HCT116 (cell line): Measurements from ENCODE around the gene CHST15. TPM values are rescaled to one million over a fixed set of nuclear protein-coding genes. Genes with fewer than 3 reads are reported as not detected.

Experiments used
- ATAC-seq: fragments of 200-7000 bp; cut with Tn5 transposase; 2 replicates; pipeline ENCODE4 v1.9.1; 2020; ENCODE audit warnings: mild to moderate bottlenecking, moderate library complexity
- BruUV-seq: library from RNA; stranded (reverse); fragments of 400-500 nt; replicated peaks from 2 replicates; lab custom pipeline; 2021; lab: Mats Ljungman, UMichigan
- CTCF ChIA-PET: fragments of 300-600 bp; sonication (Branson Sonifier 250); formaldehyde crosslinking; loops from one replicate; lab custom pipeline; 2021; ENCODE audit warnings: antibody characterized with exemption; lab: Charles Lee
- POLR2A ChIA-PET: fragments of 300-600, 350-600 bp; sonication (Branson Sonifier 250); formaldehyde crosslinking; loops from one replicate; lab custom pipeline; 2021; ENCODE audit warnings: antibody characterized with exemption; lab: Charles Lee
- RAD21 ChIA-PET, 2 experiments: fragments of 300-600 bp; sonication (Branson Sonifier 250); formaldehyde crosslinking; loops; one replicate each; lab custom pipeline; 2023; ENCODE audit warnings: low total read pairs in 2 of 2; ENCODE audit not compliant: uncharacterized antibody in 2 of 2, unreplicated experiment in 2 of 2, low non-redundant PET in 1 of 2; lab: Charles Lee
- DNase-seq: peaks from one replicate; pipeline ENCODE4 v3.0.0-alpha.2; 2010; ENCODE audit warnings: low read depth, low spot score
- H2AFZ ChIP-seq: fragments of 200-600 bp; shearing (Covaris generic), sonication (generic); 2 replicates; pipeline ENCODE4 v1.6.1; 2017; ENCODE audit warnings: low read depth, mixed run types, mixed read lengths, antibody characterized with exemption, low read length; ENCODE audit not compliant: poor library complexity, severe bottlenecking
- H3K27ac ChIP-seq: 2 replicates; pipeline ENCODE4 v1.5.1; 2012; ENCODE audit warnings: low read depth, low read length
- H3K27me3 ChIP-seq: fragments of 200-600 bp; sonication (generic); 2 replicates; pipeline ENCODE4 v1.6.1; 2016; ENCODE audit warnings: mixed run types, low read length, mixed read lengths; ENCODE audit not compliant: insufficient read depth
- H3K36me3 ChIP-seq, 2 experiments: fragments of 200-500 bp in 1 of 2; fragments of 200-600 bp in 1 of 2; sonication (Bioruptor generic) in 1 of 2; sonication (generic) in 1 of 2; 2 replicates each; pipeline versions ENCODE4 v1.5.1 to v1.6.1; 2014 to 2016; ENCODE audit warnings: low read length in 2 of 2, inconsistent platforms in 1 of 2, mixed read lengths in 1 of 2, mixed run types in 1 of 2; ENCODE audit not compliant: insufficient read depth in 2 of 2, control insufficient read depth in 1 of 2
- H3K4me1 ChIP-seq, 2 experiments: fragments of 200-600 bp in 1 of 2; sonication (generic) in 1 of 2; 2 replicates each; pipeline versions ENCODE4 v1.5.1 to v1.6.1; 2012 to 2017; ENCODE audit warnings: low read length in 2 of 2, inconsistent platforms in 1 of 2, mild to moderate bottlenecking in 1 of 2, mixed read lengths in 1 of 2, mixed run types in 1 of 2, moderate library complexity in 1 of 2; ENCODE audit not compliant: insufficient read depth in 2 of 2, control insufficient read depth in 1 of 2
- H3K4me2 ChIP-seq: fragments of 200-600 bp; sonication (generic); 2 replicates; pipeline ENCODE4 v1.6.1; 2017; ENCODE audit warnings: mixed run types, low read length, mixed read lengths
- H3K4me3 ChIP-seq, 2 experiments: fragments of 200-600 bp in 1 of 2; sonication (generic) in 1 of 2; replicated peaks in 1 of 2; 2 replicates each; pipeline ENCODE4 v1.5.1; 2011 to 2016; ENCODE audit warnings: low read length in 2 of 2, control low read depth in 1 of 2, low read depth in 1 of 2, mild to moderate bottlenecking in 1 of 2, mixed read lengths in 1 of 2, mixed run types in 1 of 2
- H3K79me2 ChIP-seq: fragments of 200-600 bp; sonication (generic); 2 replicates; pipeline ENCODE4 v1.6.1; 2017; ENCODE audit warnings: mild to moderate bottlenecking, mixed run types, low read length, moderate library complexity, mixed read lengths; ENCODE audit not compliant: insufficient read depth
- H3K9ac ChIP-seq: fragments of 200-600 bp; sonication (generic); 2 replicates; pipeline ENCODE4 v1.6.1; 2016; ENCODE audit warnings: low read length, mixed read lengths
- H3K9me2 ChIP-seq: fragments of 200-600 bp; sonication (generic), shearing (Covaris generic); 2 replicates; pipeline ENCODE4 v1.6.1; 2017; ENCODE audit warnings: mixed run types, mild to moderate bottlenecking, moderate library complexity; ENCODE audit not compliant: insufficient read depth
- H3K9me3 ChIP-seq, 2 experiments: fragments of 200-500 bp in 1 of 2; fragments of 200-600 bp in 1 of 2; sonication (Bioruptor generic) in 1 of 2; sonication (generic) in 1 of 2; 2 replicates each; pipeline ENCODE4 v1.6.1; 2014 to 2017; ENCODE audit warnings: low read length in 2 of 2, mixed read lengths in 2 of 2, inconsistent platforms in 1 of 2, low read depth in 1 of 2, mild to moderate bottlenecking in 1 of 2, mixed run types in 1 of 2, moderate library complexity in 1 of 2; ENCODE audit not compliant: control insufficient read depth in 1 of 2, insufficient read depth in 1 of 2
- H4K20me1 ChIP-seq: fragments of 200-600 bp; sonication (generic), shearing (Covaris generic); 2 replicates; pipeline ENCODE4 v1.6.1; 2017; ENCODE audit warnings: mixed run types, mild to moderate bottlenecking, moderate library complexity; ENCODE audit not compliant: insufficient read depth
- ATF3 ChIP-seq: IDR thresholded peaks from 2 replicates; pipeline ENCODE4 v1.6.1; 2012
- EZH2 ChIP-seq: fragments of 200-600 bp; sonication (generic); IDR thresholded peaks from 2 replicates; pipeline ENCODE4 v1.6.1; 2017; ENCODE audit warnings: antibody characterized with exemption, mixed run types
- FOSL1 ChIP-seq: IDR thresholded peaks from 2 replicates; pipeline ENCODE4 v1.6.1; 2012; ENCODE audit warnings: low read depth
- RAD21 ChIP-seq: IDR thresholded peaks from 2 replicates; pipeline ENCODE4 v1.6.1; 2012; ENCODE audit warnings: low read depth, mild to moderate bottlenecking
- SIN3A ChIP-seq: IDR thresholded peaks from 2 replicates; pipeline ENCODE4 v1.6.1; 2012; ENCODE audit warnings: low read depth
- ZFX ChIP-seq: fragments of 450-650 bp; IDR thresholded peaks from 2 replicates; pipeline ENCODE4 v1.6.1; 2017
- intact Hi-C: fragments of 100-400 bp; cut with micrococcal nuclease; formaldehyde crosslinking; loops from 2 replicates; pipeline ENCODE4 v1.10.0; 2022
- total RNA-seq: library from RNA; stranded (reverse); gene quantifications from one replicate; pipeline ENCODE4 v1.2.1, GENCODE V29; 2021; ENCODE audit not compliant: unreplicated experiment

Gene CHST15
- total RNA-seq, 1 experiment from 2014 or later: 47.2 TPM

- Histone ChIP-seq H3K9ac (no peak overlapping the region), H3K9me3 (no peaks in the 10 kb centered on the region), H3K27me3 (no peaks in the 10 kb centered on the region), H2AFZ (no peak overlapping the region), H3K4me1 (no peaks in the 10 kb centered on the region), H3K4me3 (no peak overlapping the region), H3K4me2 (no peak overlapping the region), H3K36me3 (no peaks in the 10 kb centered on the region), H4K20me1 (no peaks in the 10 kb centered on the region), H3K27ac (no peak overlapping the region), H3K79me2 (no peaks in the 10 kb centered on the region), H3K9me2 (no peaks in the 10 kb centered on the region)
- BruUV-seq: no TSS peak
- no peak for TF ChIP-seq ATF3
- ATAC-seq: no peak
- ChIA-PET CTCF (no interaction called here), RAD21 (no interaction called here), POLR2A (no interaction called here)
- no peak for DNase-seq
- intact Hi-C loops: no loop called here
Observed at GRCh38 chr10:124138195-124138882, 44.9 kb upstream of the CHST15 start.

GRCh38 chr10:124134251-124134893 lies 41.0 kb upstream of the CHST15 start:
- no peak overlapping the region for H3K9ac ChIP-seq
- H3K36me3 ChIP-seq: no peaks in the 10 kb centered on the region
- BruUV-seq: no TSS peak
- no peaks in the 10 kb centered on the region for H4K20me1 ChIP-seq
- H3K27me3 ChIP-seq: no peaks in the 10 kb centered on the region
- ATAC-seq: no peak; the same call in 1 of the 2 replicates
- no peaks in the 10 kb centered on the region for H3K9me2 ChIP-seq
- intact Hi-C loops: no loop called here
- no peak for TF ChIP-seq SIN3A
- no peak for TF ChIP-seq ZFX
- no peak for TF ChIP-seq FOSL1
- no peak for TF ChIP-seq EZH2
- no peak for TF ChIP-seq RAD21
- TF ChIP-seq, all 23 proteins: peak for 0
- no peaks in the 10 kb centered on the region for H3K79me2 ChIP-seq
- RAD21 ChIA-PET: no interaction called here
- CTCF ChIA-PET: interaction anchor here (1.8 kb wide), 1 partner anchor 8 kb away, joined by 7 read pairs; no protein-coding TSS in a partner anchor
- H3K27ac ChIP-seq: no peak overlapping the region
- no peak overlapping the region for H3K4me2 ChIP-seq
- H2AFZ ChIP-seq: no peak overlapping the region
- no peak for DNase-seq
- H3K4me1 ChIP-seq: no peaks in the 10 kb centered on the region
- POLR2A ChIA-PET: interaction anchor here (1.7 kb wide), 1 partner anchor 17 kb away, joined by 4 read pairs; no protein-coding TSS in a partner anchor
- no peaks in the 10 kb centered on the region for H3K9me3 ChIP-seq
- no peak overlapping the region for H3K4me3 ChIP-seq
